SK-N-SH treated with all-trans-retinoic acid at 6 μM for 48 hours (cell line): ENCODE results near the gene SRD5A3.

Experiments used
- ATAC-seq: fragments of 200-7000 bp; cut with Tn5 transposase; 3 replicates; pipeline ENCODE4 v1.9.1; 2020; ENCODE audit warnings: mild to moderate bottlenecking, moderate library complexity
- CSDC2 ChIP-seq: fragments of 250-450 bp; sonication (Bioruptor Pico); IDR thresholded peaks from 2 replicates; pipeline ENCODE4 v1.5.0; 2020; ENCODE audit warnings: mild to moderate bottlenecking, moderate library complexity
- ESRRG ChIP-seq: fragments of 250-450 bp; sonication (Bioruptor Pico); IDR thresholded peaks from 2 replicates; pipeline ENCODE4 v1.6.1; 2021; ENCODE audit warnings: mild to moderate bottlenecking
- GLIS3 ChIP-seq: fragments of 250-450 bp; sonication (Bioruptor Pico); IDR thresholded peaks from 2 replicates; pipeline ENCODE4 v1.5.0; 2020; ENCODE audit warnings: mild to moderate bottlenecking, moderate library complexity
- OSR1 ChIP-seq: fragments of 250-450 bp; sonication (Bioruptor Pico); IDR thresholded peaks from 2 replicates; pipeline ENCODE4 v1.8.0; 2022; ENCODE audit warnings: moderate library complexity, mild to moderate bottlenecking, inconsistent platforms
- PPARA ChIP-seq: fragments of 250-450 bp; sonication (Bioruptor Pico); IDR thresholded peaks from 2 replicates; pipeline ENCODE4 v1.5.0; 2020; ENCODE audit warnings: mild to moderate bottlenecking, borderline replicate concordance
- RARB ChIP-seq: fragments of 250-450 bp; sonication (Bioruptor Pico); IDR thresholded peaks from 2 replicates; pipeline ENCODE4 v1.8.0; 2021; ENCODE audit warnings: mild to moderate bottlenecking, moderate library complexity
- SNAI2 ChIP-seq: fragments of 250-450 bp; sonication (Bioruptor Pico); IDR thresholded peaks from 2 replicates; pipeline ENCODE4 v1.5.0; 2020; ENCODE audit warnings: mild to moderate bottlenecking, moderate library complexity
- TCF4 ChIP-seq: fragments of 250-450 bp; sonication (Bioruptor Pico); IDR thresholded peaks from 2 replicates; pipeline ENCODE4 v1.8.0; 2021; ENCODE audit warnings: mild to moderate bottlenecking, moderate library complexity, borderline replicate concordance
- TOX ChIP-seq: fragments of 250-450 bp; sonication (Bioruptor Pico); IDR thresholded peaks from 2 replicates; pipeline ENCODE4 v1.8.0; 2021; ENCODE audit warnings: mild to moderate bottlenecking, moderate library complexity, borderline replicate concordance
- ZC3H10 ChIP-seq: fragments of 250-450 bp; sonication (Bioruptor Pico); IDR thresholded peaks from 2 replicates; pipeline ENCODE4 v1.5.1; 2021; ENCODE audit warnings: mild to moderate bottlenecking, moderate library complexity
- ZFP3 ChIP-seq: fragments of 250-450 bp; sonication (Bioruptor Pico); IDR thresholded peaks from 2 replicates; pipeline ENCODE4 v1.5.0; 2020; ENCODE audit warnings: mild to moderate bottlenecking, moderate library complexity
- ZFP30 ChIP-seq: fragments of 450-650 bp; formaldehyde crosslinking; IDR thresholded peaks from 2 replicates; pipeline ENCODE4 v1.5.0; 2022; ENCODE audit warnings: mild to moderate bottlenecking, moderate library complexity
- ZNF70 ChIP-seq: fragments of 450-650 bp; formaldehyde crosslinking; IDR thresholded peaks from 2 replicates; pipeline ENCODE4 v1.5.0; 2020; ENCODE audit warnings: mild to moderate bottlenecking, moderate library complexity
- ZNF8 ChIP-seq: fragments of 450-650 bp; formaldehyde crosslinking; IDR thresholded peaks from 2 replicates; pipeline ENCODE4 v1.5.0; 2020; ENCODE audit warnings: mild to moderate bottlenecking, moderate library complexity
- TF ChIP-seq, protein P1 (sequence below): fragments of 250-450 bp; sonication (Bioruptor Pico); IDR thresholded peaks from 2 replicates; pipeline ENCODE4 v1.5.0; 2020; ENCODE audit warnings: mild to moderate bottlenecking, moderate library complexity
- TF ChIP-seq, protein P2 (sequence below): fragments of 250-450 bp; sonication (Bioruptor Pico); IDR thresholded peaks from 2 replicates; pipeline ENCODE4 v1.8.0; 2021; ENCODE audit warnings: low read depth, mild to moderate bottlenecking, moderate library complexity, borderline replicate concordance
- TF ChIP-seq, protein P3 (sequence below): fragments of 250-450 bp; sonication (Bioruptor Pico); IDR thresholded peaks from 2 replicates; pipeline ENCODE4 v1.8.0; 2020; ENCODE audit warnings: mild to moderate bottlenecking, moderate library complexity, borderline replicate concordance
- TF ChIP-seq, protein P4 (sequence below): fragments of 250-450 bp; sonication (Bioruptor Pico); IDR thresholded peaks from 2 replicates; pipeline ENCODE4 v1.5.1; 2021; ENCODE audit warnings: mild to moderate bottlenecking, moderate library complexity
- TF ChIP-seq, protein P5 (sequence below): fragments of 250-450 bp; sonication (Bioruptor Pico); IDR thresholded peaks from 2 replicates; pipeline ENCODE4 v1.5.1; 2020; ENCODE audit warnings: low read depth, mild to moderate bottlenecking, moderate library complexity

Gene SRD5A3

DNA sequence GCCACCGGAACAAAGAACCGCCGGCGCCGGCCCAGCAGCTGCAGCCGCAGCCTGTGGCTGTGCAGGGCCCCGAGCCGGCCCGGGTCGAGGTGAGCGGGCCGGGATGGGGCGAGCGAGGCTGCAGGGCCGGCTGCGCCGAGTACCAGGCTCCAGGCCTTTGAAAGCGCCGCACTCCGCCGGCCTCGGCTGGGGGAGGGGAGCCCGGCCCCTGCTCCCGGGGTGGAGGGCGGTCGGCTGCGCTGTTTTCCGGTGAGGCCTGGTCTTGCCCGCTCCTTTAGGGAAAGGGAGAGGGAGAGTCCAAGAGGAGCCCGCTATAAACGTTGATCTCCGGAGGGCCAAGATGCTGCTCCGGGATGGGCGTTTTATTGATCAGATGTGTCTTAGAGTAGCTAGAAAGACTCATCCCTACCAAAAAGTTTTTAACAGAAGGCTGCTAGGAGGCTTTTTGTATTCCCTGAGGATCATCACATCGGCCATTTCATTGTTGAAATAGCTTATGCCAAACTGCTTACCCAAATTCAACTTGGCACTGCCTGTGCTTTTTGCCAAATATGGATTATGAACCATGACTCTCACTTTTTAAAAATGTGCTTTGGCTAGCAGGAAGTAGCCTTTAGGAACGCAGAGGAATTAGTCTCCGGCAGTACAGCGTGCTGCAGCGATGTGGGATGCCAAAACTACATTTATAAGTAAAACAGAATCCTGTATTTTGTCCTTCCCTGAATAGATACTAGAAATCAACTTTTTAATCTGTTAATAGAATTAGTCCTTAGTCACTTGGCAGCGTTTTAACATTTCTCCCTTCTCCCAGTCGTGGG, 50.5 kb downstream of the SRD5A3 start (continued):
- TF ChIP-seq, protein P1, sequence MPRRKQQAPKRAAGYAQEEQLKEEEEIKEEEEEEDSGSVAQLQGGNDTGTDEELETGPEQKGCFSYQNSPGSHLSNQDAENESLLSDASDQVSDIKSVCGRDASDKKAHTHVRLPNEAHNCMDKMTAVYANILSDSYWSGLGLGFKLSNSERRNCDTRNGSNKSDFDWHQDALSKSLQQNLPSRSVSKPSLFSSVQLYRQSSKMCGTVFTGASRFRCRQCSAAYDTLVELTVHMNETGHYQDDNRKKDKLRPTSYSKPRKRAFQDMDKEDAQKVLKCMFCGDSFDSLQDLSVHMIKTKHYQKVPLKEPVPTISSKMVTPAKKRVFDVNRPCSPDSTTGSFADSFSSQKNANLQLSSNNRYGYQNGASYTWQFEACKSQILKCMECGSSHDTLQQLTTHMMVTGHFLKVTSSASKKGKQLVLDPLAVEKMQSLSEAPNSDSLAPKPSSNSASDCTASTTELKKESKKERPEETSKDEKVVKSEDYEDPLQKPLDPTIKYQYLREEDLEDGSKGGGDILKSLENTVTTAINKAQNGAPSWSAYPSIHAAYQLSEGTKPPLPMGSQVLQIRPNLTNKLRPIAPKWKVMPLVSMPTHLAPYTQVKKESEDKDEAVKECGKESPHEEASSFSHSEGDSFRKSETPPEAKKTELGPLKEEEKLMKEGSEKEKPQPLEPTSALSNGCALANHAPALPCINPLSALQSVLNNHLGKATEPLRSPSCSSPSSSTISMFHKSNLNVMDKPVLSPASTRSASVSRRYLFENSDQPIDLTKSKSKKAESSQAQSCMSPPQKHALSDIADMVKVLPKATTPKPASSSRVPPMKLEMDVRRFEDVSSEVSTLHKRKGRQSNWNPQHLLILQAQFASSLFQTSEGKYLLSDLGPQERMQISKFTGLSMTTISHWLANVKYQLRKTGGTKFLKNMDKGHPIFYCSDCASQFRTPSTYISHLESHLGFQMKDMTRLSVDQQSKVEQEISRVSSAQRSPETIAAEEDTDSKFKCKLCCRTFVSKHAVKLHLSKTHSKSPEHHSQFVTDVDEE (CRISPR knock-in tag), result no peak
- TF ChIP-seq OSR1, result no peak

DNA sequence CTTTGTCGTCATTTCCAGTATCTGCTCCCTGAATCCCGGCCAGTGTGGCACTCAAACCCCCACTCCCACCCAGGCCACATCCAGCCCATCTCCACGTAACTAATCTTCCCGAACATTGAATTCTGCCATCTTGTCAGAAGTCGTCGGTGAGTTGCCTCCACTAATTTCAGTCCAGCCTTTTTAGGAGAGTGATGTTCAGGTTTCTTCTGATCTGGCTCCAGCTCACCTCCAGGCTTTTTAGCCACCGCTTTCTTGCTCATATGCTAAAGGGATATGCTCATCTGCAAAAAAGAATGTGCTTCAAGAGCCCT, 51.0 kb downstream of the SRD5A3 start:
- TF ChIP-seq ZNF8 (CRISPR knock-in tag), result no peak
- TF ChIP-seq TOX (CRISPR knock-in tag), result no peak
- TF ChIP-seq, protein P2, sequence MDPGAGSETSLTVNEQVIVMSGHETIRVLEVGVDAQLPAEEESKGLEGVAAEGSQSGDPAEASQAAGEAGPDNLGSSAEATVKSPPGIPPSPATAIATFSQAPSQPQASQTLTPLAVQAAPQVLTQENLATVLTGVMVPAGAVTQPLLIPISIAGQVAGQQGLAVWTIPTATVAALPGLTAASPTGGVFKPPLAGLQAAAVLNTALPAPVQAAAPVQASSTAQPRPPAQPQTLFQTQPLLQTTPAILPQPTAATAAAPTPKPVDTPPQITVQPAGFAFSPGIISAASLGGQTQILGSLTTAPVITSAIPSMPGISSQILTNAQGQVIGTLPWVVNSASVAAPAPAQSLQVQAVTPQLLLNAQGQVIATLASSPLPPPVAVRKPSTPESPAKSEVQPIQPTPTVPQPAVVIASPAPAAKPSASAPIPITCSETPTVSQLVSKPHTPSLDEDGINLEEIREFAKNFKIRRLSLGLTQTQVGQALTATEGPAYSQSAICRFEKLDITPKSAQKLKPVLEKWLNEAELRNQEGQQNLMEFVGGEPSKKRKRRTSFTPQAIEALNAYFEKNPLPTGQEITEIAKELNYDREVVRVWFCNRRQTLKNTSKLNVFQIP (CRISPR knock-in tag), result no peak
- no peak for TF ChIP-seq CSDC2 (CRISPR knock-in tag)
- TF ChIP-seq, protein P3, sequence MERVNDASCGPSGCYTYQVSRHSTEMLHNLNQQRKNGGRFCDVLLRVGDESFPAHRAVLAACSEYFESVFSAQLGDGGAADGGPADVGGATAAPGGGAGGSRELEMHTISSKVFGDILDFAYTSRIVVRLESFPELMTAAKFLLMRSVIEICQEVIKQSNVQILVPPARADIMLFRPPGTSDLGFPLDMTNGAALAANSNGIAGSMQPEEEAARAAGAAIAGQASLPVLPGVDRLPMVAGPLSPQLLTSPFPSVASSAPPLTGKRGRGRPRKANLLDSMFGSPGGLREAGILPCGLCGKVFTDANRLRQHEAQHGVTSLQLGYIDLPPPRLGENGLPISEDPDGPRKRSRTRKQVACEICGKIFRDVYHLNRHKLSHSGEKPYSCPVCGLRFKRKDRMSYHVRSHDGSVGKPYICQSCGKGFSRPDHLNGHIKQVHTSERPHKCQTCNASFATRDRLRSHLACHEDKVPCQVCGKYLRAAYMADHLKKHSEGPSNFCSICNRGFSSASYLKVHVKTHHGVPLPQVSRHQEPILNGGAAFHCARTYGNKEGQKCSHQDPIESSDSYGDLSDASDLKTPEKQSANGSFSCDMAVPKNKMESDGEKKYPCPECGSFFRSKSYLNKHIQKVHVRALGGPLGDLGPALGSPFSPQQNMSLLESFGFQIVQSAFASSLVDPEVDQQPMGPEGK (CRISPR knock-in tag), result no peak
- no peak for TF ChIP-seq OSR1
- TF ChIP-seq, protein P4, sequence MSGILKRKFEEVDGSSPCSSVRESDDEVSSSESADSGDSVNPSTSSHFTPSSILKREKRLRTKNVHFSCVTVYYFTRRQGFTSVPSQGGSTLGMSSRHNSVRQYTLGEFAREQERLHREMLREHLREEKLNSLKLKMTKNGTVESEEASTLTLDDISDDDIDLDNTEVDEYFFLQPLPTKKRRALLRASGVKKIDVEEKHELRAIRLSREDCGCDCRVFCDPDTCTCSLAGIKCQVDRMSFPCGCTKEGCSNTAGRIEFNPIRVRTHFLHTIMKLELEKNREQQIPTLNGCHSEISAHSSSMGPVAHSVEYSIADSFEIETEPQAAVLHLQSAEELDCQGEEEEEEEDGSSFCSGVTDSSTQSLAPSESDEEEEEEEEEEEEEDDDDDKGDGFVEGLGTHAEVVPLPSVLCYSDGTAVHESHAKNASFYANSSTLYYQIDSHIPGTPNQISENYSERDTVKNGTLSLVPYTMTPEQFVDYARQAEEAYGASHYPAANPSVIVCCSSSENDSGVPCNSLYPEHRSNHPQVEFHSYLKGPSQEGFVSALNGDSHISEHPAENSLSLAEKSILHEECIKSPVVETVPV, result no peak
- TF ChIP-seq RARB (CRISPR knock-in tag), result no peak
- TF ChIP-seq PPARA (CRISPR knock-in tag), result no peak
- no peak for TF ChIP-seq ZFP3 (CRISPR knock-in tag)
- TF ChIP-seq, protein P1 (CRISPR knock-in tag), result no peak
- no peak for TF ChIP-seq ZFP30 (CRISPR knock-in tag)
- TF ChIP-seq ESRRG (CRISPR knock-in tag), result no peak
- no peak for TF ChIP-seq TCF4 (CRISPR knock-in tag)
- no peak for TF ChIP-seq ZC3H10 (CRISPR knock-in tag)
- TF ChIP-seq, all 23 proteins: peak for 0
- ATAC-seq, result peak; percentile 2; the same call in 2 of the 3 replicates

DNA sequence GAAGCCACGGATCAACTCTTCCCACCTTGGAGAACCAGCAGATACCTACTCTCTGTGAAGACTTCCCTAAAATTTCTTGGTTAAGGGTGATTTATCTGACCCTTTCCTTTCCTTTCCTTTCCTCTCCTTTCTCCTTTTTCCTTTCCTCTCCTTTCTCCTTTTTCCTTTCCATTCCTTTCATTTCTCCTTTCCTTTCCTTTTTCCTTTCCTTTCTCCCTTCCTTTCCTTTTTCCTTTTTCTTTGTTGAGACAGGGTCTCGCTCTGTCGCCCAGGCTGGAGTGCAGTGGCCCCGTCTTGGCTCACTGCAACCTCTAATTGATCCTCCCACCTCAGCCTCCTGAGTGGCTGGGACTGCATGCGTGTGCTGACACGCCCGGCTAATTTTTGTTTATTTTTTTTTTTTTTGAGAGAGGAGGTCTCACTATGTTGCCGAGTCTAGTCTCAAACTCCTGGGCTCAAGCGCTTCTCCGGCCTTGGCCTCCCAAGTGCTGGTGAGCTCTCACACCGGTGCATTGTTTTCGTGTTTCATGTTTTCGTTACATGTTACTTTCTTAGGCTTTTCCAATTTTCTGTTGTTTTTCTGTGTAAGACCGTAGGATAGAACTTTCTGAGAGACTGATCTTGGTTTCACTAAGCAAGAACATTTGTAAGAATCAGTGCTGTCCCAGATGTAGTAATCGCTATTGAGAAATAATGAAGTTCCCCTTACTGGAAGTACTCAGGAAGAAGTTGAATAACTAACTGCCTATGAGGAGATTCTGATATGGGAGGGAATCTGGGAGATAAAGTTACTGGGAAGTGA, 51.7 kb downstream of the SRD5A3 start:
- ATAC-seq, result no peak
- TF ChIP-seq ZC3H10 (CRISPR knock-in tag) (no peak), ESRRG (CRISPR knock-in tag) (no peak), TCF4 (CRISPR knock-in tag) (no peak), SNAI2 (CRISPR knock-in tag) (no peak), ZNF70 (no peak), ZFP30 (CRISPR knock-in tag) (no peak), ZFP3 (CRISPR knock-in tag) (no peak), TOX (CRISPR knock-in tag) (no peak), GLIS3 (CRISPR knock-in tag) (no peak)
- TF ChIP-seq, protein P5, sequence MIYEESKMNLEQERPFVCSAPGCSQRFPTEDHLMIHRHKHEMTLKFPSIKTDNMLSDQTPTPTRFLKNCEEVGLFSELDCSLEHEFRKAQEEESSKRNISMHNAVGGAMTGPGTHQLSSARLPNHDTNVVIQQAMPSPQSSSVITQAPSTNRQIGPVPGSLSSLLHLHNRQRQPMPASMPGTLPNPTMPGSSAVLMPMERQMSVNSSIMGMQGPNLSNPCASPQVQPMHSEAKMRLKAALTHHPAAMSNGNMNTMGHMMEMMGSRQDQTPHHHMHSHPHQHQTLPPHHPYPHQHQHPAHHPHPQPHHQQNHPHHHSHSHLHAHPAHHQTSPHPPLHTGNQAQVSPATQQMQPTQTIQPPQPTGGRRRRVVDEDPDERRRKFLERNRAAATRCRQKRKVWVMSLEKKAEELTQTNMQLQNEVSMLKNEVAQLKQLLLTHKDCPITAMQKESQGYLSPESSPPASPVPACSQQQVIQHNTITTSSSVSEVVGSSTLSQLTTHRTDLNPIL (CRISPR knock-in tag), result no peak
- TF ChIP-seq, protein P4, result no peak
